Measurements from ENCODE around the gene PIP5K1A. TPM values are rescaled to one million over a fixed set of nuclear protein-coding genes. Genes with fewer than 3 reads are reported as not detected.

PIP5K1A gene
- total and polyA plus RNA-seq, 7 experiments from 2014 or later: 11.7 to 76.5 (median 58.4) TPM

DNA sequence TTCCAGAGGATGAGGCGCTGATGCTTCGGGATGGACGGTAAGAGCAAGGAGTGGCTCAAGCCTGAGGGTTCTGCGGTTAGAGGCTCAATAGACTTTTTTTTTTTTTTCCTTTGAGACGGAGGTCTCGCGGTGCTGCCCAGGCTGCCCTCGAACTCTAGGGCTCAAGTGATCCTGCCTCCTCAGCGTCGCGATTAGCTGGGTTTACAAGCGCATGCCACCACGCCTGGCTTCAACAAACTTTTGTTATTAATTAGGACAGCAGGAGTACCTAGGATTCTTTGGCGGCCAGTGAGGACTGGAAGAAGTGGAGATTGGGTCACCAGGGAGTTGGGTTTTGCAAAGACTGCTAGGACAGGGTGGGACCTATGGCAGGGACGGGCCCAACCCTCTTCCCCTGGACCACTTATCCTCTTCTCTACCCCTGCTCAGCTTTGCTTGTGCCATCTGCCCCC lies 31.8 kb upstream of the PIP5K1A start:
- intact Hi-C loops (cut with micrococcal nuclease): loop anchor here (1.0 to 5.0 kb wide), 6 partner anchors 24 to 537 kb away; partner anchors contain the start of genes PI4KB (in 2 of the 2), ENSA (in 1 of the 2), PRUNE1 (in 1 of the 2) and SNX27 (in 1 of the 2)

DNA sequence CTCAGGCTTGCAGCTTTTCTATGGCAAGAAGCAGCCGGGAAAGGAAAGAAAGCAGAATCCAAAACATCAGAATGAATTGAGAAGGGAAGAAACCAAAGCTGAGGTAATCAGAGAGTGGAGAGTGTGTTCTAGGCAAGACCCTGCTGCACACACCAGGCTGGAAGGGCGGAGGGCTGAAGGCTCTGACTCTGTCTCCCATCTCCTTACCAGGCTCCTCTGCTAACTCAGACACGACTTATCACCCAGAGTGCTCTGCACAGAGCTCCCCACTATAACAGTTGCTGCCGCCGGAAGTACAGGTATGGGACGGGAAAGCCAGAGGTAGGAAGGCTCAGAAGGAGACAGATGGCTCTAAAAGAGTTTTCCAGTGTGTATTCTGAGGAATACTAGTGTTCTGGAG lies 31.2 kb upstream of the PIP5K1A start:
- peaks cover 26 to 59% (median 42%) of the 10 kb centered on the region in 7 donors for H3K4me1 Mint-ChIP-seq

More for the DNA sequence above, 31.8 kb upstream of the PIP5K1A start:
- H3K4me1 Mint-ChIP-seq: peaks cover 30 to 65% (median 48%) of the 10 kb centered on the region in 7 donors
- Histone ChIP-seq H3K27ac (ENCODE audit: low read depth, low read length) (peak overlapping the region; percentile 71), H3K4me3 (ENCODE audit: low read length) (peak overlapping the region; percentile 97), H3K27me3 (ENCODE audit: control insufficient read depth in 2 of 2, insufficient read depth in 2 of 2, low read length in 2 of 2) (no peaks in the 10 kb centered on the region), H3K36me3 (ENCODE audit: control insufficient read depth in 2 of 3, insufficient read depth in 3 of 3, low read length in 3 of 3) (peaks cover 0 to 43% (median 0%) of the 10 kb centered on the region in 3 experiments), H3K9me3 (ENCODE audit: control insufficient read depth in 2 of 3, low read length in 3 of 3) (no peaks in the 10 kb centered on the region), H3K4me1 (ENCODE audit: control insufficient read depth in 2 of 2, insufficient read depth in 2 of 2, low read length in 2 of 2) (peaks cover 18 to 19% of the 10 kb centered on the region in 2 donors)
- CTCF ChIA-PET: interaction anchor here (0.7 to 2.9 kb wide), 3 partner anchors 10 to 67 kb away, joined by 3 to 16 read pairs (median 5); partner anchors contain the start of genes TNFAIP8L2 and VPS72
- H3K27ac Mint-ChIP-seq: peak overlapping the region; percentile 90 to 99 (median 97)
- H3K4me3 Mint-ChIP-seq: peak overlapping the region; percentile 87 to 99 (median 95)
- H3K27me3 Mint-ChIP-seq: peaks cover 0 to 3% (median 0%) of the 10 kb centered on the region in 5 donors
- peaks cover 0 to 7% (median 0%) of the 10 kb centered on the region in 11 donors for H3K9me3 Mint-ChIP-seq
- POLR2A ChIA-PET: interaction anchor here (0.7 to 7.8 kb wide), 8 partner anchors 9 to 115 kb away, joined by 3 to 73 read pairs (median 4); partner anchors contain the start of genes TNFAIP8L2, VPS72 and ZNF687
- ATAC-seq: no peak
- DNase-seq: no peak
- H3K36me3 Mint-ChIP-seq: peaks cover 0 to 37% (median 26%) of the 10 kb centered on the region in 5 donors

DNA sequence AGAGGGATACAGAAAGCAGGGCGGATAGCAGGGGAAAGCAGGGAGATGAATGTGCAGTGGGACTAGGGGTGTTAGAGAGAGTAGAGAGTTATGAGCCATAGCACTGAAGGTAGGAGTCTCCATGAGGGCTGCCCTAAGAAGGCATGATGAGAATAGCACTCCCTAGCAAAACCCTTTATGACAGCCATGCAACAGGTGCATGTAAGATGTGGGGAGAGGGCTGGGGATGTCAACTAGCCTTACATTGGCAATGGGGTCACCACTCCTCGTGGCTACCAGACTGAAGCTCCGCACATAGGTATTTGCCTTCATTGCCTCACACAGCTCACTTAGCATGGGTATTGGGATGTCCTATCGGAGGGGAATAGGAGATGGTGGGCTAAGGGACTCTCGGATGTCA lies 27.2 kb upstream of the PIP5K1A start:
- POLR2A ChIA-PET: interaction anchor here (1.0 to 7.8 kb wide), 6 partner anchors 13 to 228 kb away, joined by 3 to 73 read pairs (median 4); partner anchors contain the start of genes PSMB4 and TNFAIP8L2
- peak overlapping the region in 6 of 9 donors; percentile 6 to 54 (median 45) for H3K27ac Mint-ChIP-seq
- peaks cover 3 to 45% (median 9%) of the 10 kb centered on the region in 5 donors for H3K36me3 Mint-ChIP-seq

More for the DNA sequence above, 31.2 kb upstream of the PIP5K1A start:
- ATAC-seq (no peak), DNase-seq (no peak)
- Histone ChIP-seq H3K36me3 (ENCODE audit: control insufficient read depth in 2 of 3, insufficient read depth in 3 of 3, low read length in 3 of 3) (peaks cover 0 to 49% (median 0%) of the 10 kb centered on the region in 3 experiments), H3K9me3 (ENCODE audit: control insufficient read depth in 2 of 3, low read length in 3 of 3) (no peaks in the 10 kb centered on the region), H3K4me1 (ENCODE audit: control insufficient read depth in 2 of 2, insufficient read depth in 2 of 2, low read length in 2 of 2) (peaks cover 18 to 19% of the 10 kb centered on the region in 2 donors), H3K27ac (ENCODE audit: low read depth, low read length) (peak overlapping the region; percentile 71), H3K4me3 (ENCODE audit: low read length) (peak overlapping the region; percentile 97), H3K27me3 (ENCODE audit: control insufficient read depth in 2 of 2, insufficient read depth in 2 of 2, low read length in 2 of 2) (no peaks in the 10 kb centered on the region)
- intact Hi-C loops (cut with micrococcal nuclease): loop anchor here (5.0 kb wide), 2 partner anchors 160 to 445 kb away; partner anchors contain the start of genes PI4KB (in 1 of the 2) and SNX27 (in 1 of the 2)
- ChIA-PET CTCF (interaction anchor here (0.6 to 2.9 kb wide), 3 partner anchors 11 to 160 kb away, joined by 3 to 16 read pairs (median 3); partner anchors contain the start of genes PI4KB, TNFAIP8L2 and VPS72), POLR2A (interaction anchor here (1.0 to 7.8 kb wide), 5 partner anchors 9 to 114 kb away, joined by 3 to 73 read pairs (median 6); partner anchors contain the start of genes TNFAIP8L2, VPS72 and ZNF687)
- peak overlapping the region; percentile 87 to 99 (median 95) for H3K4me3 Mint-ChIP-seq
- peaks cover 0 to 7% (median 0%) of the 10 kb centered on the region in 11 donors for H3K9me3 Mint-ChIP-seq
- peaks cover 0 to 3% (median 0%) of the 10 kb centered on the region in 5 donors for H3K27me3 Mint-ChIP-seq
- H3K36me3 Mint-ChIP-seq: peaks cover 0 to 34% (median 21%) of the 10 kb centered on the region in 5 donors
- peak overlapping the region in 8 of 9 donors; percentile 63 to 99 (median 93) for H3K27ac Mint-ChIP-seq

DNA sequence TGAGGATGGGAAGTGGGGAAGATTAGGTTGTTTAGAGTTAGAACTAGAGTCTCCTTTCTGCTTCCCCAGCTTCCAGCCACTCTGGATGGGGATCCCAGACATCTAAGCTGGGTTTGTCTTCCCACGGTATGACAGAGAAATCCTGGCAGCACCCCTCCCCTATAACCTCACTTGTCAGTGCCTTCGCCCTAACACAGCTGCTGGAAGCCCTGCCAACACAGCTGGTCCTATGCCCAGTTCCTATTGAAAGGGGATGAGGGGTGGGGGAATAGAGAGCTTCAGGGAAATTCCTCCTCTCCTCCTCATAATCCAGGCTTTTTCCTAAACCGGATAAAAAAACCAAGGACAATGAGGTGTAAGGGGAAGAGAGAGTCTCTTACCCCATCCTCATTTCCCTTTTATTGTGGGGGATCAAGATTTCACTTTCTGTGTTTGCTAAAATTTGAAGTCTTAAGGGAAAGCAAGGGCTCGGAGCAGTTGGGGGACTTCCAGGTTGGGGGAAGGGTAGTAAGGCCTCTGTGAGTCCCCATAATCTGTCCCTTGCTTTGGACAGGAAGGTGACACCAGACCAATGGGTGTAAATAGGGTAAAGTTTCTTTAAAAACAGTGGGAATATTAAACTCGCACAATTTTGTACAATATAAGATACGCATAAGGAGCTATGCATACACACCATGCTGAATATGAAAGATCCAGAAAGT lies 23.2 kb upstream of the PIP5K1A start:
- H3K27me3 ChIP-seq (ENCODE audit: control insufficient read depth in 2 of 2, insufficient read depth in 2 of 2, low read length in 2 of 2): no peaks in the 10 kb centered on the region
- Mint-ChIP-seq H3K4me1 (peaks cover 0 to 9% (median 3%) of the 10 kb centered on the region in 7 donors), H3K9me3 (no peaks in the 10 kb centered on the region), H3K4me3 (no peak overlapping the region), H3K36me3 (peaks cover 13 to 55% (median 19%) of the 10 kb centered on the region in 5 donors), H3K27ac (peak overlapping the region in 6 of 9 donors; percentile 19 to 76 (median 48)), H3K27me3 (no peaks in the 10 kb centered on the region)
- ATAC-seq (no peak), DNase-seq (no peak)
- H3K4me1 ChIP-seq (ENCODE audit: control insufficient read depth in 2 of 2, insufficient read depth in 2 of 2, low read length in 2 of 2): no peaks in the 10 kb centered on the region
- H3K27ac ChIP-seq (ENCODE audit: low read depth, low read length): no peak overlapping the region
- peaks cover 0 to 85% (median 13%) of the 10 kb centered on the region in 3 experiments for H3K36me3 ChIP-seq (ENCODE audit: control insufficient read depth in 2 of 3, insufficient read depth in 3 of 3, low read length in 3 of 3)
- ChIA-PET POLR2A (interaction anchor here (0.6 to 2.5 kb wide), 3 partner anchors 9 to 17 kb away, joined by 3 to 7 read pairs (median 3); partner anchors contain the start of genes LYSMD1, SCNM1 and VPS72), CTCF (interaction anchor here (1.0 to 1.3 kb wide), 4 partner anchors 20 to 77 kb away, joined by 3 read pairs; no protein-coding TSS in a partner anchor)
- intact Hi-C loops (cut with micrococcal nuclease): no loop called here
- H3K9me3 ChIP-seq (ENCODE audit: control insufficient read depth in 2 of 3, low read length in 3 of 3): no peaks in the 10 kb centered on the region
- no peak overlapping the region for H3K4me3 ChIP-seq (ENCODE audit: low read length)

More for the DNA sequence above, 27.2 kb upstream of the PIP5K1A start:
- H3K4me3 Mint-ChIP-seq: no peak overlapping the region
- H3K9me3 ChIP-seq (ENCODE audit: control insufficient read depth in 2 of 3, low read length in 3 of 3): no peaks in the 10 kb centered on the region
- no peak overlapping the region for H3K27ac ChIP-seq (ENCODE audit: low read depth, low read length)
- intact Hi-C loops (cut with micrococcal nuclease): no loop called here
- H3K27me3 ChIP-seq (ENCODE audit: control insufficient read depth in 2 of 2, insufficient read depth in 2 of 2, low read length in 2 of 2): no peaks in the 10 kb centered on the region
- peaks cover 12 to 25% (median 16%) of the 10 kb centered on the region in 7 donors for H3K4me1 Mint-ChIP-seq
- DNase-seq: no peak
- H3K4me1 ChIP-seq (ENCODE audit: control insufficient read depth in 2 of 2, insufficient read depth in 2 of 2, low read length in 2 of 2): peaks cover 8 to 9% of the 10 kb centered on the region in 2 donors
- H3K36me3 ChIP-seq (ENCODE audit: control insufficient read depth in 2 of 3, insufficient read depth in 3 of 3, low read length in 3 of 3): peaks cover 0 to 71% (median 3%) of the 10 kb centered on the region in 3 experiments
- no peak for ATAC-seq
- H3K27me3 Mint-ChIP-seq: no peaks in the 10 kb centered on the region
- CTCF ChIA-PET: interaction anchor here (1.0 to 1.4 kb wide), 4 partner anchors 16 to 169 kb away, joined by 3 to 5 read pairs (median 4); partner anchors contain the start of gene VPS72
- H3K4me3 ChIP-seq (ENCODE audit: low read length): no peak overlapping the region
- peaks cover 0 to 2% (median 0%) of the 10 kb centered on the region in 11 donors for H3K9me3 Mint-ChIP-seq

DNA sequence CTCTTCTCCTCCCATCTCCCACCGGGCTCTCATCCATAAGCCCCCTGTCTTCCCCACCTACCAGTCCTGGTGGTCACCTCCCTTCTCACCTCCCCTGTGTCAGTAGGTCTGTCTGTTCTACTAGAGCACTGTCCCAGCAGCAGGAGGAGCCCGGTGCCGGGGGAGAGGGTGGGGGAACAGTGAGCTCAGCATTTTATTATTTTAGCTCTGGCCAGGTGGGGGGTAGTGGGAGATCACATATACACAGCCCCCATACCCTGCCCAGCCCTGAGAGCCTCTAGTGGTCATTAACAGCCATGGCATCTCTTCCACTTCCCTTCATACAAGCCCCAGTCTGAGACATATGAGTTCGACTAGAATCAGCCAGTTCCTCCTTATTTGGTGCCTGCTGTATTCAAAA lies 22.5 kb upstream of the PIP5K1A start, which contains the start of gene TMOD4:
Gene TMOD4, minus strand, starts transcription at position 119 of the 400 bp plus-strand sequence. CDS start 1,106 bp downstream, outside the sequence.
- H3K27me3 Mint-ChIP-seq: no peaks in the 10 kb centered on the region
- no peaks in the 10 kb centered on the region for H3K9me3 ChIP-seq (ENCODE audit: control insufficient read depth in 2 of 3, low read length in 3 of 3)
- H3K4me3 ChIP-seq (ENCODE audit: low read length): no peak within 1 kb of the TSS
- ChIA-PET CTCF (interaction anchor here (1.0 to 1.3 kb wide), 4 partner anchors 18 to 76 kb away, joined by 3 read pairs; no protein-coding TSS in a partner anchor), POLR2A (interaction anchor here (2.5 kb wide), 1 partner anchor 14 kb away, joined by 7 read pairs; the partner anchor contains the start of gene VPS72)
- H3K9me3 Mint-ChIP-seq: no peaks in the 10 kb centered on the region
- H3K36me3 ChIP-seq (ENCODE audit: control insufficient read depth in 2 of 3, insufficient read depth in 3 of 3, low read length in 3 of 3): peaks cover 0 to 85% (median 13%) of the 10 kb centered on the region in 3 experiments
- H3K4me3 Mint-ChIP-seq: no peak within 1 kb of the TSS
- peak; percentile 71 for ATAC-seq
- H3K27me3 ChIP-seq (ENCODE audit: control insufficient read depth in 2 of 2, insufficient read depth in 2 of 2, low read length in 2 of 2): no peaks in the 10 kb centered on the region
- peak within 1 kb of the TSS in 7 of 9 donors; percentile 19 to 76 (median 49) for H3K27ac Mint-ChIP-seq
- H3K4me1 Mint-ChIP-seq: peaks cover 0 to 13% (median 3%) of the 10 kb centered on the region in 7 donors
- peaks cover 18 to 57% (median 24%) of the 10 kb centered on the region in 5 donors for H3K36me3 Mint-ChIP-seq
- DNase-seq: no peak
- no peak within 1 kb of the TSS for H3K27ac ChIP-seq (ENCODE audit: low read depth, low read length)
- H3K4me1 ChIP-seq (ENCODE audit: control insufficient read depth in 2 of 2, insufficient read depth in 2 of 2, low read length in 2 of 2): no peaks in the 10 kb centered on the region
- intact Hi-C loops (cut with micrococcal nuclease): no loop called here
